Chondrocyte (in vitro differentiated cells): Measurements from ENCODE around the gene KIFC3. TPM values are rescaled to one million over a fixed set of nuclear protein-coding genes. Genes with fewer than 3 reads are reported as not detected.

Source experiments
- DNase-seq: peaks from one replicate; pipeline ENCODE4 v3.0.0; 2021; ENCODE audit warnings: mixed read lengths, low spot score
- H3K27ac Mint-ChIP-seq: one replicate; pipeline ENCODE4 v1.8.0; 2021; ENCODE audit warnings: mild to moderate bottlenecking, moderate library complexity, mixed read lengths; ENCODE audit not compliant: unreplicated experiment
- H3K27me3 Mint-ChIP-seq: 2 replicates; pipeline ENCODE4 v1.8.0; 2021; ENCODE audit warnings: low read depth, mixed read lengths
- H3K36me3 Mint-ChIP-seq: 2 replicates; pipeline ENCODE4 v1.8.0; 2021; ENCODE audit warnings: low read depth, mixed read lengths
- H3K4me1 Mint-ChIP-seq: 2 replicates; pipeline ENCODE4 v1.8.0; 2021; ENCODE audit warnings: low read depth, mild to moderate bottlenecking, mixed read lengths
- H3K4me3 Mint-ChIP-seq: one replicate; pipeline ENCODE4 v1.8.0; 2021; ENCODE audit warnings: mild to moderate bottlenecking, moderate library complexity, mixed read lengths; ENCODE audit not compliant: unreplicated experiment
- H3K9me3 Mint-ChIP-seq: 2 replicates; pipeline ENCODE4 v1.8.0; 2021; ENCODE audit warnings: low read depth, mixed read lengths
- total RNA-seq: library from RNA; stranded (reverse); gene quantifications from 3 replicates; pipeline ENCODE4 v1.2.1, GENCODE V29; 2021
- TF ChIP-seq, protein P1 (sequence below): fragments of 200-600 bp; sonication (generic); IDR thresholded peaks from 2 replicates; pipeline ENCODE4 v1.5.0; 2021; ENCODE audit warnings: antibody characterized with exemption, mild to moderate bottlenecking, moderate library complexity

Gene KIFC3
- total RNA-seq, 1 donor from 2014 or later: 75.6 TPM

DNA sequence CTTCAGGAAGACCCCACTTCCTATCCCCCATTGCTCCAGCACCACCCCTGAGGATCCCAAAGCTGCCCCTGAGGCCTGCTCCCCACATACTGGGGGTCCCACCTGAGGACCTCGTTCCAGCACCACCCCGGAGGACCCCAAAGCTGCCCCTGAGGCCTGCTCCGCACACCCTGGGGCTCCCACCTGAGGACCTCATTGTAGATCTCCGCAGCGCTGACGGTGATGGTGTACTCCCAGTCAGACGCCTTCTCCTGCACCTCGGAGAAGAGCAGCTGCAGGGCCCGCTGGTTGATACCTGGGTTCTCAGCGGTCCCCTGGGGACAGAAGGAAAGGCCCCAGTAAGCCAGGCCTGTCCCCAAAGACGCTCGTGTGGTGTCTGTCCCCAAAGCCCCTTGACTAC is 40.3 kb downstream of the KIFC3 start:
- peaks cover 18% of the 10 kb centered on the region for H3K4me1 Mint-ChIP-seq
- TF ChIP-seq, protein P1, sequence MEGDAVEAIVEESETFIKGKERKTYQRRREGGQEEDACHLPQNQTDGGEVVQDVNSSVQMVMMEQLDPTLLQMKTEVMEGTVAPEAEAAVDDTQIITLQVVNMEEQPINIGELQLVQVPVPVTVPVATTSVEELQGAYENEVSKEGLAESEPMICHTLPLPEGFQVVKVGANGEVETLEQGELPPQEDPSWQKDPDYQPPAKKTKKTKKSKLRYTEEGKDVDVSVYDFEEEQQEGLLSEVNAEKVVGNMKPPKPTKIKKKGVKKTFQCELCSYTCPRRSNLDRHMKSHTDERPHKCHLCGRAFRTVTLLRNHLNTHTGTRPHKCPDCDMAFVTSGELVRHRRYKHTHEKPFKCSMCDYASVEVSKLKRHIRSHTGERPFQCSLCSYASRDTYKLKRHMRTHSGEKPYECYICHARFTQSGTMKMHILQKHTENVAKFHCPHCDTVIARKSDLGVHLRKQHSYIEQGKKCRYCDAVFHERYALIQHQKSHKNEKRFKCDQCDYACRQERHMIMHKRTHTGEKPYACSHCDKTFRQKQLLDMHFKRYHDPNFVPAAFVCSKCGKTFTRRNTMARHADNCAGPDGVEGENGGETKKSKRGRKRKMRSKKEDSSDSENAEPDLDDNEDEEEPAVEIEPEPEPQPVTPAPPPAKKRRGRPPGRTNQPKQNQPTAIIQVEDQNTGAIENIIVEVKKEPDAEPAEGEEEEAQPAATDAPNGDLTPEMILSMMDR: no peak
- no peak for DNase-seq
- H3K36me3 Mint-ChIP-seq: peaks cover 19% of the 10 kb centered on the region
- H3K27me3 Mint-ChIP-seq: no peaks in the 10 kb centered on the region
- H3K27ac Mint-ChIP-seq: peak overlapping the region; percentile 54
- no peaks in the 10 kb centered on the region for H3K9me3 Mint-ChIP-seq
- H3K4me3 Mint-ChIP-seq: no peak overlapping the region

DNA sequence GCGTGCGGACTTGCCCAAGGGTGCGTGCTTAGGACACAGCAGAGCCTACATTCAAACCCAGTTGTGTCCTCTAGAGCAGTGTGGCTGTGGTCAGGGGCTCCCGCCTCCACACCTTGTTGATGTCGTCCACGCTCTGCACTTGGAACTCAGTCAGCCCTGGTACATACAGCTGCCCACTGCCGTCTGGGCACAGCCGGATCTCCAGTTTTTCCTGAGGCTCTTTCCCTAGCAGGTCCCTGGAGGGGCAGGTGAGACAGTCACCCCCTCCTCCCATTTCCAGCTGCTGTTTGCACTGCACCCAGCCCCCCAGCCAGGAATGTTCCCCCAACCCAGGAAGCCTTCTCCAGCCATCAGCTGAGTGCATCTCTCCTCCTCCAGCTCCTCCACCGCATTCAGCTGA is 41.0 kb downstream of the KIFC3 start:
- Mint-ChIP-seq H3K27me3 (no peaks in the 10 kb centered on the region), H3K27ac (peak overlapping the region; percentile 41), H3K4me3 (no peak overlapping the region), H3K36me3 (peaks cover 19% of the 10 kb centered on the region), H3K9me3 (no peaks in the 10 kb centered on the region), H3K4me1 (peaks cover 18% of the 10 kb centered on the region)
- DNase-seq: no peak
- TF ChIP-seq, protein P1: no peak

DNA sequence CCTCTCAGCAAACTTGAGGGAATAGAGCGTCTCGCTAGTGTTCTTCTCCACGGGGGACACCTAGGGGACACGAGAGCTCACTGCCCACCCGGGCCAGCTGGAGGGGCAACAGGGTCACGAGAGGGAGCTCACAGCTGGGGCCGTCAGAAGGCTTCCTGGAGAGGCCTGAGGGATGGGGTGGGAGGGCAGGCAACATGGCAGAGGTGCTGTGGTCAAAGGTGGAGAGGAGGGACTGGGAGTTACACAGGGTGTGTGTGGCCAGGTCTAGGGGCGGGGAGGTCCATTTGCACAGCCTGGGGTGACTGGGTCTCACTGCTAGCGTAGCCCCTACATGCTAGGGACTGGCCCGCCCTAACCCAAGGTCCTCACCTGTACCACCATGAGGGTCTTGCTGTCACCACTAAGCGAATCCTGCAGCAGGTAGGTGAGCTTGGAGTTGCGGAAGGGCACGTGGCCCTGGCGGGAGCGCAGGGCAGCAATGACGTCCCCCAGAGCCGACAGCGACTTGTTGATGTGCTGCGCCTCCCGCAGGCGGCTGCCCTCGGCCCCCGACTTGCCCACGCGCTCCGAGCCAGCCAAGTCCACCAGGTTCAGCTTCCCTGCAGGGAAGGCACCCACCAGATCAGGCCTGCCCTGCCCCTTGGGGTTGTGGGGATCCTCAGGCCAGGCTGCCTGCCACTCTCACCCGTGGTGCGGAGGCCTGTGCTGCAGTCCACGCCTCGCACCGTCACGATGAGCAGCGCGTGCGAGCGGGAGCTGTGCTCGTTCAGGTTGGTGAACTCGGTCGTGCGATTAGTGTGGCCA is 41.7 kb downstream of the KIFC3 start:
- Mint-ChIP-seq H3K27ac (no peak overlapping the region), H3K9me3 (no peaks in the 10 kb centered on the region), H3K4me1 (peaks cover 15% of the 10 kb centered on the region), H3K27me3 (no peaks in the 10 kb centered on the region), H3K36me3 (peaks cover 18% of the 10 kb centered on the region), H3K4me3 (no peak overlapping the region)
- no peak for DNase-seq
- TF ChIP-seq, protein P1: no peak

DNA sequence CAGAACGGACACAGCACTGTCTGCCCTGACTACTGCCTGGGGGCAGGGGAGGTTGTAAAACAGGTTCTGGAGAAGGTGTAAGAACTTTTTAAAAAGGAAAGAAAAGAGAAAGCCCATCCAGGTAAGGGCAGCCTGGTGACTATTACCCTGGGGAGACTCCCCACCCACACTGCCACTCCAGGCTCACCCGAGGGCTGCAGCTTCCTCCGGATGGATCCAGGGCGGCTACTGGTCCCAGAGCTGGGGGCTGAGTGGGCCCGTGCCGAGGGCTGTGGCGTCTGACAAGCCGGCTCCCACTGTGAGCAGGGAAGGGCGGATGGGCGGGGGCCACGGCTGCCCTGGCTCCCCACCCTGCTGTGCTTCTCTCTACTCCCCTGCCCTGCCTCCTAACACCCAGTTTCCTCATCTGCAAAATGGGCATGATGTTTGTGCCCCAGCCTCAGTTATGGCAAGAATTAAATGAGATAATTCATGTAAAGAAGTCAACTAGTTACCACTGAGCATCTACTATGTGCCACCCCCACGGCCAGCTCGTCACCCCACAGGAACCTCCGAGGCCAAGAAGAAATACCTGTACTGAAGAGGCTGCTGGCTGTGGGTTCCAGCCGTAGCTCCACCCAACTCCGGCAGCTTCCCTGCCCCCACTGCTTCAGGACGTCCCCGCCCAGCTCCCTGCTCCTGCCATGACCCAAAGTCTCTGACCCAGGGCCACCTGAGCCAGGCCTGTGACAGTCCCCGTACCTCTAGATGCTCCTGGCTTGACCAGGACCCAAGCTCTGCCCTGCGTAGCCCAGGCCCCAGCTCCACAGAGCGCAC is 42.5 kb downstream of the KIFC3 start:
- Mint-ChIP-seq H3K4me1 (peaks cover 10% of the 10 kb centered on the region), H3K27ac (no peak overlapping the region), H3K9me3 (no peaks in the 10 kb centered on the region), H3K4me3 (no peak overlapping the region), H3K27me3 (no peaks in the 10 kb centered on the region), H3K36me3 (peaks cover 17% of the 10 kb centered on the region)
- TF ChIP-seq, protein P1: no peak
- DNase-seq: no peak

DNA sequence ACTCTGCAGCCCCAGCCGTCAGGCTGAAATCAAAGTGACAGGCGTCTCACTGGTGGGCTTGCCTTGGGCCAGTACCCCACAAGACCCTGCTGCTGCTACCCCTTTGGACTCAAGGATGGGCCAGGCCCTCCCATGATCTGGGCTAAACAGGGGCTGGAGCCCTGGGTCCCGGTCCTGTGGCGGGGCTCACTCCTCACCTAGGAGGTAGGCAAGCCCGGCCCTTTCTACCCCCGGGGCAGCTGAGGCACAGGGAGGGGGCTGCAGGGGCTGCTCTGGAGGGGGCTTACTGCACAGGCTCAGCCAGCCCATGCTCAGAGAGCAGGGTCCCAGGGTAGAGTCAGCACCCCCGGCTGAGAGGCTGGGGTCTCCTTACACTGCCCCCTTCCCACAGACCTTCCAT is 43.2 kb downstream of the KIFC3 start:
- Mint-ChIP-seq H3K27ac (no peak overlapping the region), H3K9me3 (no peaks in the 10 kb centered on the region), H3K4me1 (peaks cover 5% of the 10 kb centered on the region), H3K4me3 (no peak overlapping the region), H3K27me3 (no peaks in the 10 kb centered on the region), H3K36me3 (peaks cover 17% of the 10 kb centered on the region)
- TF ChIP-seq, protein P1: no peak
- DNase-seq: no peak
